Kidney capillary endothelial cell (primary cell): Measurements from ENCODE around the gene ZNF48.
"Not testable (repeated sequence)": the region's sequence is repeated elsewhere in the genome, so short reads cannot be mapped to it uniquely, and the experiment has no call there.

ENCODE experiments used
- DNase-seq: peaks from one replicate; pipeline ENCODE4 v3.0.0-alpha.2; 2018; ENCODE audit warnings: low spot score

The ZNF48 gene

DNA sequence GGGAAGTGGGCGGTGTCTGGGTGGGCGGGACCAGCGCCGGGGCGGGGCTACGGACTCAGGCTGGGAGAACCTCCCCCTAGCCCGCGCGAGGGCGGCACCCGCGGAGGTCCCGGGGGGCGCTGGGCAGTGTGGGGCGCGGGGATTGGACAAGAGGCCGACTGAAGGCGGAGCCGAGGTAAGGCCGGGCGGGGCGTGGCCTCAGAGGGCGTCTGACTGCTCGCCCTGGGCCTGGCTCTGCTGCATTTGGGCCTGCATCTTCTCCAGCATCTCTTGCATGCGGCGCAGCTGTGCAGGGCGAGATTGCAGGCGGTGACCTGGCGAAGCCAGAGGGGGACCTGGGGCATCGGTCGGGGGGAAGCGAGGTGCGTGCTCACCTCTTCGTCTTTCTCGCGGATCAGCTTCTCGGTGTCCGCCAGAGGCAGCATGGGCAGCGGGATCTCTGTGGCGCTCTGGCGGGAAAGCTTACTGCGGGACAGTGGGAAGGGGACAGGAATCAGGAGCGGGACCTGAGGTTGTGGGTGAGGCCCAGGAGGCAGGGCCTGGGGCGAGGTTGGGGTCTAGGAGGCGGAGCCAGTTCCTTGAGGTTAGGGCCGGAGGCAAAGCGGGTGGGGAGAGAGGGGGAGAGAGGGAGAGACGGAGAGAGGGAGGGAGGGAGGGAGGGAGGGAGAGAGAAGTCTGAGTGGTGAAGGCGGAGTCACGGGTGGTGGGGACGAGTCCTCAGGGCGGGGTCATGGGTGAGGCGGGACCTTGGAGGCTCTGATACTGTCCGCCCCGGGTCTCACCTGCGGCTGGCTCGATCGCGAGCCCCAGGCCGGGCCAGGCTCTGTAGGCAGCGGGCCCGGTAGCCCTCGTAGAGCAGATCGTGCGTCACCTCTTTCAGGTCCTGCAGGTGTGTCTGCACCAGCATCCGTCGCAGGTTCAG is 16.7 kb upstream of the ZNF48 start:
- peak; percentile 96 for DNase-seq

DNA sequence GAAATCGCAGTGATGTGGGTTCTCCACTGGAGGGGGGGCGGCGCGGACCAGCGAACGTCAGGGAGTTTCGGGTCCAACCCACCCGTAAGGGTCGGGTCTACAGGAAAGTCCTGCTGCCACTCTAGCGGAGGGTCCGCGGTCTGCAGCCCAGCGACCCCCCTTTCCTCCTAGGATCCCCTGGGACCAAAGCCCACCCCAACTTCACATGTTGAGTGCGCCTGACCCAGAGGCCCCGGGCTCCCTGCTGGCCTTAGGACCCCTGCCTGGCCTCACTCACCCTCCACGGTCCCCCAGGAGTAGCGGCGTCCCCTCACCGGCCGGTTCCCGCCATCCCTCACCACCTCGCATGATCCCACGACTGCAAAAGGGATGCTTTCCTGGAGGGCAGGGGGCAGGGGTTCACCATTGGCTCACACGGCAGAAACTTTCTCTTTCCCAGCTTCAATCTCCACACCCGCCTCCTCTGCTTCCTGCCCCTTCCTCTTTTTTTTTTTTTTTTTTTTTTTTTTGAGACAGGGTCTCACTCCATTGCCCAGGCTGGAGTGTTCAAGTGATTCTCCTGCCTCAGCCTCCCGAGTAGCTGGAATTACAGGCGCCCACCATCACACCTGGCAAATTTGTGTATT is 15.9 kb upstream of the ZNF48 start:
- DNase-seq, result no peak

DNA sequence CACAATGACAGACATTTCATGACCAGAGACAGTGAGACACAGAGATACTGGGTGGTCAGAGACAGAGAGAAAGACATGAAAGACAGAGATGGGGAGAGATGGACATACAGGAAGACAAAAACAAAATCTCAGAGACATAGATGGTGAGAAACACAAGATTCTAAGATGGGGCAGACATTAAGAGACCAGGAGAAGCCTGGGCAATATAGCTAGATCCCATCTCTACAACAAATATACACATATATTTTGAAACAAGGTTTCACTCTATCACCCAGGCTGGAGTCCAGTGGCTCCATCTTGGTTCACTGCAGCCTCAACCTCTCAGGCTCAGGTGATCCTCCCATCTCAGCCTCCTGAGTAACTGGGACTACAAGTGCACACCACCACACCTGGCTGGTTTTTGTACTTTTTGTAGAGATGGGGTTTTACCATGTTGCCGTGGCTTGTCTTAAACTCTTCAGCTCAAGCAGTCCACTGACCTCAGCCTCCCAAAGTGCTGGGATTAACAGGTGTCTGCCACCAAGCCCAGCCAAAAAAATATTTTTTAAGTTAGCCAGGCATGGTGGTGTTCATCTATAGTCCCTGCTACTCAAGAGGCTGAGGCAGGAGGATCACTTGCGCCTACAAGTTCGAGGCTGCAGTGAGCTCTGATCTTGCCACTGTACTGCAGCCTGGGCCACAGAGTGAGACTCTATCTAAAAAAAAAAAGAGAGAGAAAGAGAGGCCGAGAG is 15.0 kb upstream of the ZNF48 start:
- DNase-seq, result no peak

DNA sequence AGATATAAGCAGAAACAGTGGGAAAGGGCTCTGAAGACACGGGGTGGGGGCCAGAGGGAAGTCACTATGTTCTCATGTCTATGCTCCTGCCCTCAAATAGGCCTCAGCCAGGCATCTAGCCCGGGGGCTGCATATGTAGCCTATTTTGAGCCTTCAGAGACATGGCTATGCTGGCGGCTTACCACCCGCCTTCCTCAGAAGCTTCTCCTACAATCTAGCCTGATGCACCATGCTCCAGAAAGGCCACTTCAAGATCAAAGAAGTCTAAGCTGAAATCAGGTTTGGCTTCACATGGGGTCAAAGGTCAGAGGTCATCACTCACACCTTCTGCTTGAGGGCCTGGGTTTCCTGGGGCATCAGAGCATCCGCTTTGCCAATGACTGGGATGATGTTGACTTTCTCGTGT is 14.4 kb upstream of the ZNF48 start:
- DNase-seq, result no peak

DNA sequence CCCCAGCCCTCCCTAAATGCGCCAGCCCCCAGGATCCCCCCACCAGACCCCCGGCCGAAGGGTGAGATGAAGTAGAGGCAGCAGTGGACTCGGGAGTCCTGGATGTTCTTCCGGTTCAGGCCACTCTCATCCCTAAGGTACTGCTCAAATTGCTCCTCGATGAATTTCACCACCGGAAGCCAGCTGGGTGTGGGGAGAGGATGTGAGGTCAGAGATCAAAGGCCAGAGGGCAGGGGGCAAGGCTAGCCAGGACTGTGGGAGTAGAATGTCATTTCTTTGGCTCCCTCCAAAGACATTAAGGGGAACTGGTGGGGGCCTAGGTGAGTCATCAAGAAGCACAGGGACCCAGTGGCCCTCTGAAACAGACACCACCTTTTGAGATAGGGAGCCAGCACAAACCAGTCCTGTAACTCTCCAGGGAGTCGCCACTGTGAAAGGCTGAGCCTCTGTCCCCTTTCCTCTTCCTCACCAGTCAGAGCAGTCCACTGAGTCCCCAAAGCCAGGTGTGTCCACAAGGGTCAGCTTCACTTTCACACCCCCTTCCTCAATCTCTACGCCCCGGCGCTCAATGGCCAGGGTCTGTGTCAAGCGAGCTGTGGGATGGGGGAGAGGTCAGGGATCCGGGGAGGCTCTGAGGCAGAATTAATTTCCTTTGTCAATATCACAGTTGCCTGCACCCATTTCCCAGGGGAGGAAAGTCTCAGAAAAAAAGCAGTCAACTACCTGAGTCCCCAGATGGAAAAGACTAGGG is 13.8 kb upstream of the ZNF48 start:
- no peak for DNase-seq

DNA sequence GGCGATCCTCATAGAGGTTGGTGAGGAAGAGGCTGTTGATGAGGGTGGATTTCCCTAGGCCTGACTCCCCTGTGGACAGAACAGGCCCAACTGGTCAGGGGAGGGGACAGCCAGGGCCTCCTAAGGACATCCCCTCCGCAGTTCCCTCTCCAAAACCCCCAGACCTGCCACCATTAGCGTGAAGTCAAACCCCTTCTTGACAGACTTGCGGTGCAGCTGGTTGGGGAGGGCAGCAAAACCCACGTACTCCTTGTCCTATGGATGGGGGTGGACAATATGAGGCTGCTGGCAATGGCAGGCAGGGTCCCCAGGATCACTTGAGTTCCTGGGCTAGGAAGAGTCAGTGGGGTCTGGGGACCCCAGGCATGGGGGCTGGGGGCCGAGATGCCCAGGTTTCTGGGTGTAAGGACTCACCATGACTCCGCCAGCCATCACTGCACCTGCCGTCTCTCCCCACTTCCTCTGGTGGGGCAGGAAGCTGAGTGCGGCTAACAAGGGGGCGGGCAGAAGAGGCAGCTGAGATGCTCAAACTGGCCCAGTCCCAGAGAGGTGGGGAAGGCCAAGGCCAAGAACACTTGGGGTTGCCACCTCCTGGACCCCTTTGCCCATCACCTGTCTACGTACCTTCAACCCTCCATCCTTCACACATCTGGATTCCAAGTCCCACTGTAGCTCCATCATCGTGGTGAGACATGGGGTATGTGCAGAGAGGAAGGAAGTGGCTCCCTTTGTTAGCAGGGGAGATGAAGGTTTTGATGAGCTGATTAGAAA is 12.9 kb upstream of the ZNF48 start, which contains the start of gene SEPTIN1:
SEPTIN1 (minus strand) TSS at position 451 of the 771 bp plus-strand sequence; CDS start at position 432, 19 bp downstream.
- no peak for DNase-seq

DNA sequence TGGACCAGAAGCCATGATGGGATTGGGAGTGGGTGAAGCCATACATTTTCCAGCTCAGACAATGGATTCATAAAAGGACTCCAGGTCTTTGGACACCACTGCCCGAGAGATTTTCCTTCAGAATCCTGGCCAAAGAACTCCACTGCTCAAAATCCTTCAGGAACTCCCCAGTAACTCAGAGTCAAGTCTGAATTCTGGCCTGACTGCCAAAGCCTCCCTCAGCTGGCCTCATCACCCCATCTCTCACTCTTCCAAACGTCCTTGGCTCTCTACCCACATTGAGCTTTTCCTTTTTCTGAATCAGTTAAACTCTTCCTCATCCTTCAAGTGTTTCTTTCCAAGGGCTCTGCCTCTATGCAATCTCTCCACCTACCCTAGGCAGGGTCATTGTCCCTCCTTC is 11.7 kb upstream of the ZNF48 start:
- DNase-seq, result no peak

DNA sequence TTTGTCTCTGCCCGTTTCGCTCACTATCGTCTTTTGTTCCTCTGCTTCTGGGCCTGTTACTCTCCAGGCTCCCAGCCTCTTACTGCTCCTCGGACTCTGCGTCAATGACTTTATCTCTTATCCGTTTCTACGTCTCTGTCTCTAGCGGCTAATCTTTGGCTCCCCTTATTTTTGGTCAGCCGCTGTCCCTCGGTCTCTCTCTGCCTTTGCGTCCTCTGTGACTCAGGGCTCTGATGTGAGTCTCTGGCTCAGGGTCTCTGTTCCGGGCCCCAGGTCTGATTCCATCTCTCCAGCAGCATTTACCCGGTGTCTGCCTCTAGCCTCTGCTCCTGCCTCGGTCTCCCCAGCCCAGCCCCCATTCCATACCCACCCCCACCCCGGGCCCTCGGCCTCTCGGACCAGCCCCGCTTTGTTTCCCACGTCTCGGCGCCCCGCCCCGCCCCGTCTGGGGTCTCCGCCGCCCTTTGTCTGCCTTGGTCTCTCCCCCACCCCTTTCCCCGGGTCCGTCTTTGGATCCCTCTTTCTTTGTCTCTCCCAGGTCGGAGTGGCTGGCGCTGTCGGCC is 547 bp upstream of the ZNF48 start:
- DNase-seq, result no peak

DNA sequence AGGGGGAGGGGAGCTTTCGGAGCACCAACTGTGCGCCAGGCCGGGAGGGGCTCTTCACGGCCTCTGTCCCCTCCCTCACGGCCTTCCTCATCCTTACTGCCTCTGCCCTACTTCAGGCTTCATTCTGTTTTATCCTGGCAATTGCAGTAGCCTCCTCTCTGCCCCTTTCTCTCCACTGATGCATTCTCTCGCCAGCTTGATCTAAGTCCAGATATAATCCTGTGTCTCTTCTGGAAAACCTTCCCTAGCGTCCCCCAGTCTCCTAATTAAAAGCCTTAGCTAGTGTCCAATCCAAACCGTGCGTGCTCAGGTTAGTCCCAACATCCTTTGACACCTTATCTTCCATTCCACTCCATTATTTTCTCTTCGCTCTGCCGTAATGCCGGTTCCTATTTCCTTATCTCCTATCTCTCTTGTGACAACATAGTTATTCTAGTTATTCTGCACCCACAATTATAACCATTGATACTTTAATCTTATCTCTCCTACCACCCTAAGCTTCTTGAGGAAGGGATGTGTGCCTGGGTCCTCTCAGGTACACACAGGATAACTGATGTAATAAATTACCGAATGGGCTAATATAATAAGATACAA is 869 bp downstream of the ZNF48 start:
- DNase-seq, result no peak

DNA sequence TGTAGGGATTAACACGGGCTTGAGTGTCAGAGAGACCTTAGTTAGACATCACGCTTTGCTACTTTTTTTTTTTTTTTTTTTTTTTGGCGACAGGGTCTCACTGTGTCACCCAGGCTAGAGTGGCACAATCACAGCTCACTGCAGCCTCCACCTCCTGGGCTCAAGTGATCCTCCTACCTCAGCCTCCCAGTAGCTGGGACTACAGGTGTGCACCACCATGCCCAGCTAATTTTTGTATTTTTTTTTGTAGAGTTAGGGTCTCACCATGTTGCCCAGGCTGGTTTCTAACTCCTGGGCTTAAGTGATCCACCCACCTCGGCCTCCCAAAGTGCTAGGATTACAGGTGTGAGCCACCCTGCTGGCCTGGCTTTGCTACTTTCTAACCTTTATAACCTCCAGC is 1.4 kb downstream of the ZNF48 start:
- not testable (repeated sequence) for DNase-seq

DNA sequence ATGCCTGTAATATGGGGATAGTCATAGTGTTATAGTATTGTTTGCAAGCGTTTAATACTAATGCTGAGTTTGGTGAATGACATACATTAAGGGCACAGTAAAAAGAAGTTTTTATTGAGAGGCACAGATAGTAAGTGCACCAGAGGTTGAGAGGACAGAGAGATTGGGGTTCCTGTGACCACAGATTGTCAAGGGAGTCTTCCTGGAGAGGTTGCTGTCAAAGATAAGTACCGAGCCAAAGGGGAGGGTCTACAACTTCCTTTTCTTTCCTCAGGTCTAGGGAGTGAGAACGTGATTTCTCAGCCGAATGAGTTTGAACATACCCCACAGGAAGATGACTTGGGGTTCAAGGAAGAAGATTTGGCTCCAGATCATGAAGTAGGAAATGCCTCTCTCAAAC is 1.8 kb downstream of the ZNF48 start:
- no peak for DNase-seq

DNA sequence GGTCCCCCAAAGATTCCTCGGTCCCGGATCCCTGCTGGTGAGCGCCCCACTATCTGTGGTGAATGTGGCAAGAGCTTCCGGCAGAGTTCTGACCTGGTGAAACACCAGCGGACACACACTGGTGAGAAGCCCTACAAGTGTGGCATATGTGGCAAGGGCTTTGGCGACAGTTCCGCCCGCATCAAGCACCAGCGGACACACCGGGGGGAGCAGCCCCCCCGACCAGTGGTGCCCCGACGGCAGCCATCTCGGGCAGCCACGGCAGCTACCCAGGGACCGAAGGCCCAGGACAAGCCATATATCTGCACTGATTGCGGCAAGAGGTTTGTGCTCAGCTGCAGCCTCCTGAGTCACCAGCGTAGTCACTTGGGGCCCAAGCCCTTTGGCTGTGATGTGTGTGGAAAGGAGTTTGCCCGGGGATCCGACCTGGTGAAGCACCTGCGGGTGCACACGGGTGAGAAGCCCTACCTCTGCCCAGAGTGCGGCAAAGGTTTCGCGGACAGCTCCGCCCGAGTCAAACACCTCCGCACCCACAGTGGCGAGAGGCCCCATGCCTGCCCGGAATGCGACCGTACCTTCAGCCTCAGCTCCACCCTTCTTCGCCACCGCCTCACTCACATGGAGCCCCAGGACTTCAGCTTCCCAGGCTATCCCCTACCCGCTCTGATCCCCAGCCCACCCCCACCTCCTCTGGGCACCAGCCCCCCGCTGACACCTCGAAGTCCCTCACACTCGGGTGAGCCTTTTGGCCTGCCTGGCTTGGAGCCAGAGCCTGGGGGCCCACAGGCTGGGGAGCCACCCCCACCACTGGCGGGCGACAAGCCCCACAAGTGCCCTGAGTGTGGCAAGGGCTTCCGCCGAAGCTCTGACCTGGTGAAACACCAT is 2.8 kb downstream of the ZNF48 start:
- no peak for DNase-seq

DNA sequence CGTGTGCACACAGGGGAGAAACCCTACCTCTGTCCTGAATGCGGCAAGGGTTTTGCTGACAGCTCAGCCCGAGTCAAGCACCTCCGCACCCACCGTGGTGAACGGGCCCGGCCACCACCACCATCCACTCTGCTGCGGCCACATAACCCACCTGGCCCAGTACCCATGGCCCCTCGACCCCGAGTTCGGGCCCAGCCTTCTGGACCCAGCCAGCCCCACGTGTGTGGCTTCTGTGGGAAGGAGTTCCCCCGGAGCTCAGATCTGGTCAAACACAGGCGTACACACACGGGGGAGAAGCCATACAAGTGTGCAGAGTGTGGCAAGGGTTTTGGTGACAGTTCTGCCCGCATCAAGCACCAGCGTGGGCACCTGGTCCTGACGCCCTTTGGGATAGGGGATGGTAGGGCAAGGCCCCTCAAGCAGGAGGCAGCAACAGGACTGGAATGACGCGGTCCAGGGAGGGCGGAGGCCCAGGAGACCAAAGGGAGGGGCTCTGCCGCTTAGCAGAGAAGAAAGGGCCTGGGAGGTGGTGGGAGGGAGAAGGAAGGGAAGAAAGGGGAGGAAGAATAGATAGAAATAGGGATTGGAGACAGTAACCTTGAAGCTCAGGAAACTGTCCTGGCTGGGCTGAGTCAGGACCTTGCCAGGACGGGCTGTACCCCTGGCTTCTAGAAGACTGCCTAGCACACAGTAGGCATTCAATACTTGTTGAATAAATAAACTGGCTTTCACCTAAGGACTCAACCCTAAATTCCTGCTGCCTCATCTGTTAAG is 3.6 kb downstream of the ZNF48 start:
- no peak for DNase-seq

DNA sequence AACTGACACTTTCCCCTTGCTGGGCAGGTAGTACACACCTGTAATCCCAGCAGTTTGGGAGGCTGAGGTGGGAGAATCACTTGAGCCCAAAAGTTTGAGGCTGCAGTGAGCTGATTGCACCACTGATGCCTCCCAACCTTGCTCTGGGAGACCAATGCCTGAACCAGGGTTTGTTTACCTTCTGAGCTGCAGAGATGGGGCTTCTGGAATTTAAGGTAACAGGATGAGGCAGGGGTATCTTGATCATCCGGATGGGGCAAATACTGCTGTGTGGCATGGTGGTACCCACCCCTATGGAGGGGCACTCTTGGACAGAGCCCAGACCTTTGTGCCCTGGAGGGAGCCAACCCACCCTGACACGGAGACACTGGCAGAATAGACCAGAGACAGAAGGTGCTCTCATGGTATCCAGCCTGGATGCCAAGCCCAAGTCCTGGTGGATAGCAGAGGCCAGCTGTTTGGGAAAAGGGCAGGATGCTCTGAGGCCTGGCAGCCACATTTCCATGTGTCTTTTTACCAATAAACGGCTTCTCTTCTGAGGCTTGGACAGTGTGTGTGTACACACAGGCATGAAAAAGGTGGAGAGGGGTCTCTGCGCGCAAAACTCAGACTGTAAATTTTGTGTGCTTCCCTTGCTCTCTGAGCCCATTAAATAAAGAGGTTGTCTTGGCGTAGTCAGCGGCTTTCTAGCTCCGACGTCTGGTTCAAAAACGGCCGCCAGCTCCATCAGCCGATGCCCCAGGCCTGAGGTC is 4.4 kb downstream of the ZNF48 start:
- no peak for DNase-seq

DNA sequence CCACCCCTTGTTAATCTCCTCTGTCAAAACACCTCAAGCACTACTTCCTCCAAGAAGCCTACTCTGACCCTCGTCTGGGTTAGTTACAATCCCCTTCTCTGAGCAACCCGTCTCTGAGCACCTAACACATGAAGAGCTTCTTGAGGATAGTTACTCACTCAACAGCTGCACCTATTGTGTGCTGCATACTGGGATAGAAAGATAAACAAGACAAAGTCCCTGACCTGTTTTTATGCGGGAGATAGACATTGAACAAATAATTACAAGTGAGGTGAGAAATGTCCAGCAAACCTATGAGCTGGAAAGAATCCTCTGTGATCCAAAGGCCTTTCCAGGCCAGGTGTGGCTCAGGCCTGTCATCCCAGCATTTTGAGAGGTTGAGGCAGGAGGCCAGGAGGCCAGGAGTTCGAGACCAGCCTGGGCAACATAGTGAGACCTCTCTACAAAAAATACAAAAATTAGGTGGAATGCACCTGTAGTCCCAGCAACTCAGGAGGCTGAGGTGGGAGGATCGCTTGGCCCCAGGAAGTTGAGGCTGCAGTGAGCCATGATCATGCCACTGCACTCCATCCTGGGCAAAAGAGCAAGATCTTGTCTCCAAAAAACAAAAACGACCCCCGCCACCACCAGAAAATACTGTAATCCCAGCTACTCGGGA is 6.7 kb downstream of the ZNF48 start:
- no peak for DNase-seq

DNA sequence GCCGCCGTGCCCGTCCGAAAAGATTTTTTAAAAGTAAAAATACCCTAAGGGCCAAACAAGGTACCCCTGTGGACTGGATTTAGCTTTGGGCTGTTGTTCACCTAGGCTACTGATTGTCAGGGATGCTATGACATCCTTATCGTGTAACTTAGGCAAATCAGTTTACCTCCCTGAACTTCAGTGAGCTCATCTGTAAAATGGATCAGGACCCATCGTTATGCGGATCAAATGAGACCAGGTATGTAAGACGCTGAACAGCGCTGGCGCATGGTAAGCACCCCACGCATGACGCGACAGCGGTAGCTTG is 11.5 kb downstream of the ZNF48 start:
- DNase-seq, result no peak

DNA sequence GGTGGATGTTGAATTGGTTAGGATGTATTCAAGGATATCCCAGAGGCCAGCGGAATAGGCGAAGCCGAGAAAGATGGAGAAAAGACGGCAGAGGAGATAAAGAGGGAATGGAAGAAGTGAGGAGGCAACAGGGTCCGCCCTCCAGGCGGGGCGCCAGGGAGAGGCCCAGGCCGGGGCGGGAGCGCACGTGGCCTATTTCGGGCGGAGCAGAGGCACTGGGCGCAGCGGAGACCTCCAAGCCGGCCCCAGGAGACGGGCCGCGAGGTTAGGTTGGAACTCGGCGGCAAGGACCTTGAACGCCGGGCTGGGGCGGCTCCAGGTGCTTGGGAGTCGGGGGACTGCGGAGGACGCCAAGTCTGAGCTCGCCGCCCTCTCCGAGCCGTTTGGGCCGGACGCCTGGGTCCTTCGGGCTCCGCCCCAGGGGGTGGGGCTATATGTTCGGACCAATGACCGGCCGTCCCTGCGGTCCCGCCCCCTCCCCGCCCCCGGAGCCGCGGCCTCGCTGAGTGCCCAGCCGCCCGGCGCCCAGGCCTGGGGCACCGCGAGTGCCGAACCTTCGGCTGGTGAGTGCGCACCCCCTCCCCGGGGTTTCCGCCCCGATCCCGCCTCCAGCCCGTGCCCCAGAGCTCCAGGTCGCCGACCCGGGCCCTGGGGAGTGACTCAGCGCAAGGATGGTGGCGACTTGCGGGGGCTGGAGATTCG is 12.0 kb downstream of the ZNF48 start, which contains the start of gene ZNF771:
ZNF771 (plus strand) TSS at position 505 of the 702 bp plus-strand sequence. CDS start 448 bp downstream, outside the sequence.
- no peak for DNase-seq
